ENCODE data around the gene CORO1C. TPM values are rescaled to one million over a fixed set of nuclear protein-coding genes. Genes with fewer than 3 reads are reported as not detected.
A peak's percentile ranks its signal among the peaks of the same experiment; 100 is the strongest.
"Not testable (repeated sequence)": the region's sequence is repeated elsewhere in the genome, so short reads cannot be mapped to it uniquely, and the experiment has no call there.

Gene CORO1C
- total RNA-seq, 1 donor from 2014 or later, result 285 TPM

DNA sequence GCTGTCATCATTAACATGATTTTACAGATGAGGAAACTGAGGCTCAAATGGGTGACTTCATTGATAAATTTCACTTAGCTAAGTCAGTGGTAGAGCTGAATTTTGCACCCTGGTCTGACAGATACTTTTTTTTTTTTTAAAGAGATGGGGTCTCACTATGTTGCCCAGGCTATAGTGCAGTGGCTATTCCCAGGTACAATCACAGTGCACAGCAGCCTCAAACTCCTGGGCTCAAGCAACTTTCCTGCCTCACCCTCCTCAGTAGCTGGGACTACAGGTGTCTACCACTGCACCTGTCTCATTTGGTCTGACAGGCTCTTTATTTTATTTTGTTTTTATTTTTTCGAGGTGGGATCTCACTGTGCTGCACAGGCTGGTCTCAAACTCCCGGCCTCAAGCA is 24.2 kb upstream of the CORO1C start:
- H3K4me3 Mint-ChIP-seq (ENCODE audit: unreplicated experiment), result no peak overlapping the region

DNA sequence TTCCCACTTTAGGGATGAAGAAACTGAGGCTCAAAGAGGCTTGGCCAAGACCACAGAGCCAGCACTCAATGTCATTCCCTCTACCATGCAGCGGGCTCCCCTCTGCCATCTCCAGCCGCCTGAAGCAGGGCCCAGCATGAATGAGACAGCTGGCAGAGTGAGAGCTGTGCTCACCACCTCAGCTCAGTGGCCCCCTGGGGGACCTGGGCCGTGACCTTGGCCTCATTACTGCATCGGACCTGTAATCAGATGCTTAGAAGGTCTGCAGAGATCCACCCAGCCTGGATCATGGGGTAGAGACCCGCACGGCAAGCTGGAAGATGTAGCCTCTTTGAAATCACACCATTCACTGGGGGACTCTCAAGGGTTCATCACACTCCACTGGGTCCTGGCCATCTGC is 22.7 kb upstream of the CORO1C start:
- TF ChIP-seq, protein P1, sequence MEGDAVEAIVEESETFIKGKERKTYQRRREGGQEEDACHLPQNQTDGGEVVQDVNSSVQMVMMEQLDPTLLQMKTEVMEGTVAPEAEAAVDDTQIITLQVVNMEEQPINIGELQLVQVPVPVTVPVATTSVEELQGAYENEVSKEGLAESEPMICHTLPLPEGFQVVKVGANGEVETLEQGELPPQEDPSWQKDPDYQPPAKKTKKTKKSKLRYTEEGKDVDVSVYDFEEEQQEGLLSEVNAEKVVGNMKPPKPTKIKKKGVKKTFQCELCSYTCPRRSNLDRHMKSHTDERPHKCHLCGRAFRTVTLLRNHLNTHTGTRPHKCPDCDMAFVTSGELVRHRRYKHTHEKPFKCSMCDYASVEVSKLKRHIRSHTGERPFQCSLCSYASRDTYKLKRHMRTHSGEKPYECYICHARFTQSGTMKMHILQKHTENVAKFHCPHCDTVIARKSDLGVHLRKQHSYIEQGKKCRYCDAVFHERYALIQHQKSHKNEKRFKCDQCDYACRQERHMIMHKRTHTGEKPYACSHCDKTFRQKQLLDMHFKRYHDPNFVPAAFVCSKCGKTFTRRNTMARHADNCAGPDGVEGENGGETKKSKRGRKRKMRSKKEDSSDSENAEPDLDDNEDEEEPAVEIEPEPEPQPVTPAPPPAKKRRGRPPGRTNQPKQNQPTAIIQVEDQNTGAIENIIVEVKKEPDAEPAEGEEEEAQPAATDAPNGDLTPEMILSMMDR (IDR thresholded peaks at IDR 0.05; ENCODE audit: partially characterized antibody, unreplicated experiment), result no peak
- Mint-ChIP-seq H3K9me3 (ENCODE audit: unreplicated experiment) (no peaks in the 10 kb centered on the region), H3K27me3 (ENCODE audit: unreplicated experiment) (peaks cover 5% of the 10 kb centered on the region), H3K36me3 (ENCODE audit: unreplicated experiment) (no peaks in the 10 kb centered on the region), H3K27ac (ENCODE audit: unreplicated experiment) (peak overlapping the region; percentile 82), H3K4me3 (ENCODE audit: unreplicated experiment) (no peak overlapping the region), H3K4me1 (ENCODE audit: low read depth, unreplicated experiment) (peaks cover 17% of the 10 kb centered on the region)
- peak; percentile 85 for DNase-seq

More for the DNA sequence above, 24.2 kb upstream of the CORO1C start:
- TF ChIP-seq, protein P1 (IDR thresholded peaks at IDR 0.05; ENCODE audit: partially characterized antibody, unreplicated experiment), result no peak
- Mint-ChIP-seq H3K4me1 (ENCODE audit: low read depth, unreplicated experiment) (peaks cover 17% of the 10 kb centered on the region), H3K36me3 (ENCODE audit: unreplicated experiment) (no peaks in the 10 kb centered on the region), H3K9me3 (ENCODE audit: unreplicated experiment) (no peaks in the 10 kb centered on the region), H3K27me3 (ENCODE audit: unreplicated experiment) (peaks cover 5% of the 10 kb centered on the region), H3K27ac (ENCODE audit: unreplicated experiment) (no peak overlapping the region)
- DNase-seq, result no peak

DNA sequence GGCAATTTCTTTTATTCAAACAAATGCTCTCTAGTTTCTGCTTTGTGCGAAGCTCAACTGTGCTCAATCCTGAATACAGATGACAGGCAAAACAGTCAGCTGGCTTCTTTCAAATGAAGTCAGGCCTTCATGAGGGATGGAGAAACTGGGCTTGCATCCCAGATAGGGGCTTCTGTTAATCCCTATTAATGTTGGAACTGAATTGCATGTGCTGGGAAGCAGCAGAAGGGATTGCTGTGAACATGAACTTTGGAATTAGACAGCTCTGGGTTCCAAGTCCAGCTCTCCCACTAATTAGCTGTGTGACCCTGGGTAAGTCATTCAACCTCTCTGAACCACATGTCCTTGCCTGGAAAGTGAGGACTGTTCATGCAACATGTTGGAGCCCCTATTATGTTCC is 21.1 kb upstream of the CORO1C start:
- H3K27ac Mint-ChIP-seq (ENCODE audit: unreplicated experiment), result no peak overlapping the region
- DNase-seq, result no peak
- no peaks in the 10 kb centered on the region for H3K9me3 Mint-ChIP-seq (ENCODE audit: unreplicated experiment)
- H3K36me3 Mint-ChIP-seq (ENCODE audit: unreplicated experiment), result no peaks in the 10 kb centered on the region
- H3K4me1 Mint-ChIP-seq (ENCODE audit: low read depth, unreplicated experiment), result peaks cover 17% of the 10 kb centered on the region
- peaks cover 5% of the 10 kb centered on the region for H3K27me3 Mint-ChIP-seq (ENCODE audit: unreplicated experiment)
- TF ChIP-seq, protein P1 (IDR thresholded peaks at IDR 0.05; ENCODE audit: partially characterized antibody, unreplicated experiment), result no peak
- no peak overlapping the region for H3K4me3 Mint-ChIP-seq (ENCODE audit: unreplicated experiment)

DNA sequence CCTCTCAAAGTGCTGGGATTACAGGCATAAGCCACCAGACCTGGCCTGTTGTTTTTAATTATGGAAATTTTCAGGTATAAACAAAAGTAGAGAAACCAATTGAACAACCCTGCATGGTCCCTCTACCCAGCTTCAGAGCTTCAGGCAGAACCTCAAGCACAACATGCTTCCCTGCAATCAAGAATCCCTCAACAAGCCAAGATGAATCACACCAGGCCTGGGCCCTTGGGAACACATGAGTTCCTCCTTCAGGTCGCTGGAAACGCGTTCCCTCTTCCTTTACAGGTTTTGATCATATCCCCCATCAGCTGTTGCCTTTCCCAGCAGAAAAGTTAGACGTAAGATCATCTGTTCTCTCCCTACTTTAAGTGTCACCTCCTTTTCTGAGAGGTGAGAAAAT is 20.5 kb upstream of the CORO1C start:
- Mint-ChIP-seq H3K27me3 (ENCODE audit: unreplicated experiment) (peaks cover 5% of the 10 kb centered on the region), H3K4me1 (ENCODE audit: low read depth, unreplicated experiment) (peaks cover 17% of the 10 kb centered on the region), H3K27ac (ENCODE audit: unreplicated experiment) (no peak overlapping the region), H3K36me3 (ENCODE audit: unreplicated experiment) (no peaks in the 10 kb centered on the region), H3K4me3 (ENCODE audit: unreplicated experiment) (no peak overlapping the region), H3K9me3 (ENCODE audit: unreplicated experiment) (no peaks in the 10 kb centered on the region)
- TF ChIP-seq, protein P1 (IDR thresholded peaks at IDR 0.05; ENCODE audit: partially characterized antibody, unreplicated experiment), result no peak
- no peak for DNase-seq

DNA sequence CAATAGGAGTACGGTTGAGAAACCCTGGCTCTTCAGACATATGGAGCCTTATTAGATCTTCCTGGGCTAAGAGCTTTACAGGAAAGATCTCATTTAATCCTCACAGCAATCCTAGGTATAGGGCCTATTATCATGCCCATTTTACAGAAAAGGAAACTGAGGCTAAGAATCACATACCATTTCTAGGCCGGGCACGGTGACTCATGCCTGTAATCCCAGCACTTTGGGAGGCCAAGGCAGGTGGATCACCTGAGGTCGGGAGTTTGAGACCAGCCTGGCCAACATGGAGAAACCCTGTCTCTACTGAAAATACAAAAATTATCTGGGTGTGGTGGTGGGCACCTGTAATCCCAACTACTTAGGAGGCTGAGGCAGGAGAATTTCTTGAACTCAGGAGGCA is 19.7 kb upstream of the CORO1C start:
- H3K4me1 Mint-ChIP-seq (ENCODE audit: low read depth, unreplicated experiment), result peaks cover 17% of the 10 kb centered on the region
- H3K4me3 Mint-ChIP-seq (ENCODE audit: unreplicated experiment); H3K27ac Mint-ChIP-seq (ENCODE audit: unreplicated experiment); H3K36me3 Mint-ChIP-seq (ENCODE audit: unreplicated experiment); DNase-seq; H3K27me3 Mint-ChIP-seq (ENCODE audit: unreplicated experiment); H3K9me3 Mint-ChIP-seq (ENCODE audit: unreplicated experiment): not testable (repeated sequence)

DNA sequence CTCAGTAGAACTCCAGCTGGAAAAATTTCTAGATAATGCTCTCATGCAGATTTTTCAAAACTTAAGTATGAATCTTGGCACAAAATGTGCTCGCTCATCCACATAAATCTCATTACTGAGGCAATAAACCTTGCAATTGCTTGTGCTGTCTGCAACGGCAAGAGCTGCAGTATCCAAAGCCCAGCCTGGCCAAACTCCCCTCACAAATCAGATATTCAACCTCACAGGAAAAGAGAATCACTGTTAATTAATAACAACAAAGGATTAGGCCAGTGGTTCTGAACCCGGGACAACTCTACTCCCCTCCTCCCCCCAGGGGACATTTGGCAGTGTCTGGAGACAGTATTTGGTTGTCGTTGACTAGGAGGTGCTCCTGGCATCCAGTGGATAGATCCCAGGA is 19.2 kb upstream of the CORO1C start:
- TF ChIP-seq, protein P1 (IDR thresholded peaks at IDR 0.05; ENCODE audit: partially characterized antibody, unreplicated experiment), result no peak
- DNase-seq, result no peak
- Mint-ChIP-seq H3K4me3 (ENCODE audit: unreplicated experiment) (no peak overlapping the region), H3K27me3 (ENCODE audit: unreplicated experiment) (peaks cover 5% of the 10 kb centered on the region), H3K4me1 (ENCODE audit: low read depth, unreplicated experiment) (peaks cover 17% of the 10 kb centered on the region), H3K27ac (ENCODE audit: unreplicated experiment) (no peak overlapping the region), H3K36me3 (ENCODE audit: unreplicated experiment) (no peaks in the 10 kb centered on the region), H3K9me3 (ENCODE audit: unreplicated experiment) (no peaks in the 10 kb centered on the region)
